ENCODE measurements around the gene SLC2A14. TPM values are rescaled to one million over a fixed set of nuclear protein-coding genes. Genes with fewer than 3 reads are reported as not detected.

Gene SLC2A14
- total and polyA plus RNA-seq, 2 experiments from 2014 or later, result 6.1 to 6.6 TPM

DNA sequence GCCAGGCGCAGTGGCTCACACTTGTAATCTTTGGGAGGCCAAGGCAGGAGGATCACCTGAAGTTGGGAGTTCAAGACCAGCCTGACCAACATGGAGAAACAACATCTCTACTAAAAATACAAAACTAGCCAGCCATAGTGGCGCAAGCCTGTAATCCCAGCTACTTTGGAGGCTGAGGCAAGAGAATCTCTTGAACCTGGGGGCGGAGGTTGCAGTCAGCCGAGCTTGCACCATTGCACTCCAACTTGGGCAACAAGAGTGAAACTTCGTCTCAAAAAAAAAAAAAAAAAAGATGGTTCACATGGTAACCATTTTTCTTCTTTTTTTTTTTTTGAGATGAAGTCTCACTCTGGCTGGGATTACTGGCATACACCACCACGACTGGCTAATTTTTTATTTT lies 35.3 kb downstream of the SLC2A14 start:
- no peaks in the 10 kb centered on the region for H3K4me1 ChIP-seq (ENCODE audit: insufficient read depth)
- H3K27ac ChIP-seq, result no peak overlapping the region
- no peaks in the 10 kb centered on the region for H4K20me1 ChIP-seq (ENCODE audit: insufficient read depth, poor library complexity, severe bottlenecking)
- H3K79me2 ChIP-seq, result no peaks in the 10 kb centered on the region
- no peak overlapping the region for H3K4me2 ChIP-seq
- no peak for DNase-seq (ENCODE audit: low spot score)
- H3K9me3 ChIP-seq (ENCODE audit: low read depth), result no peaks in the 10 kb centered on the region
- H3K36me3 ChIP-seq (replicated peaks; ENCODE audit: insufficient read depth, low read depth), result no peaks in the 10 kb centered on the region
- H2AFZ ChIP-seq, result no peak overlapping the region
- 83% methylated on average over 6 of the region's 6 CpGs for WGBS (ENCODE audit: low lambda C conversion rate, missing lambda C conversion rate)
- no peaks in the 10 kb centered on the region for H3K9me2 ChIP-seq (replicated peaks; ENCODE audit: insufficient read depth)
- H3K27me3 ChIP-seq, result no peaks in the 10 kb centered on the region
- TF ChIP-seq EZH2 (IDR thresholded peaks at IDR 0.05; ENCODE audit: borderline replicate concordance) (no peak), EZH2phosphoT487 (IDR thresholded peaks at IDR 0.05; ENCODE audit: low read depth, severe bottlenecking, unreplicated experiment) (no peak)
- TF ChIP-seq, protein P1, sequence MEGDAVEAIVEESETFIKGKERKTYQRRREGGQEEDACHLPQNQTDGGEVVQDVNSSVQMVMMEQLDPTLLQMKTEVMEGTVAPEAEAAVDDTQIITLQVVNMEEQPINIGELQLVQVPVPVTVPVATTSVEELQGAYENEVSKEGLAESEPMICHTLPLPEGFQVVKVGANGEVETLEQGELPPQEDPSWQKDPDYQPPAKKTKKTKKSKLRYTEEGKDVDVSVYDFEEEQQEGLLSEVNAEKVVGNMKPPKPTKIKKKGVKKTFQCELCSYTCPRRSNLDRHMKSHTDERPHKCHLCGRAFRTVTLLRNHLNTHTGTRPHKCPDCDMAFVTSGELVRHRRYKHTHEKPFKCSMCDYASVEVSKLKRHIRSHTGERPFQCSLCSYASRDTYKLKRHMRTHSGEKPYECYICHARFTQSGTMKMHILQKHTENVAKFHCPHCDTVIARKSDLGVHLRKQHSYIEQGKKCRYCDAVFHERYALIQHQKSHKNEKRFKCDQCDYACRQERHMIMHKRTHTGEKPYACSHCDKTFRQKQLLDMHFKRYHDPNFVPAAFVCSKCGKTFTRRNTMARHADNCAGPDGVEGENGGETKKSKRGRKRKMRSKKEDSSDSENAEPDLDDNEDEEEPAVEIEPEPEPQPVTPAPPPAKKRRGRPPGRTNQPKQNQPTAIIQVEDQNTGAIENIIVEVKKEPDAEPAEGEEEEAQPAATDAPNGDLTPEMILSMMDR (IDR thresholded peaks at IDR 0.05; ENCODE audit: poor library complexity), result no peak
- H3K4me3 ChIP-seq, result no peak overlapping the region

DNA sequence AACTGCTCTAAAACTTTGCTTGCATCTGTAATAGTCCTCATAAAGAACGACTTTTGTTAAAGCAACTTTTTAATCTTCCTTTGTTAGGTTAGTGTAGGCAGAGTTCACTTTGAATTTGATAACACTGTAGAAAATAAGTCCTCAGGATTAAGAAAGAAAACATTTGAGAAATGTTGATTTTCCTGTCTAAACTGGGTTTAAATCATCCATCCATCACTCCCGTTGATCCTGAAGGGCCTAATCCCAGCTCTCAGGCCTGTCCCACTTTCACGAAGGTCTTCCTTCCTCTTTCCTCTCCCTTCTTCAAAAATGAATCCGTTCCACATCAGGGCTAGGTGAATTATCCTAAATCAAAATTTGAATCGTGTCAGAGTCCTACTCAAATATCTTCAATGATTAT lies 36.9 kb downstream of the SLC2A14 start:
- no peak for DNase-seq (ENCODE audit: low spot score)
- TF ChIP-seq EZH2 (IDR thresholded peaks at IDR 0.05; ENCODE audit: borderline replicate concordance) (no peak), EZH2phosphoT487 (IDR thresholded peaks at IDR 0.05; ENCODE audit: low read depth, severe bottlenecking, unreplicated experiment) (no peak)
- TF ChIP-seq, protein P1 (IDR thresholded peaks at IDR 0.05; ENCODE audit: poor library complexity), result no peak
- no peak overlapping the region for H3K27ac ChIP-seq

GRCh38 chr12:7835116-7835515 lies 37.6 kb downstream of the SLC2A14 start:
- no peak for TF ChIP-seq EZH2phosphoT487 (IDR thresholded peaks at IDR 0.05; ENCODE audit: low read depth, severe bottlenecking, unreplicated experiment)
- TF ChIP-seq, protein P1 (IDR thresholded peaks at IDR 0.05; ENCODE audit: poor library complexity), result no peak
- no peak for TF ChIP-seq EZH2 (IDR thresholded peaks at IDR 0.05; ENCODE audit: borderline replicate concordance)
- Histone ChIP-seq H3K4me1 (ENCODE audit: insufficient read depth) (no peaks in the 10 kb centered on the region), H3K4me2 (no peak overlapping the region), H3K9me3 (ENCODE audit: low read depth) (no peaks in the 10 kb centered on the region), H3K9me2 (replicated peaks; ENCODE audit: insufficient read depth) (no peaks in the 10 kb centered on the region), H3K27ac (no peak overlapping the region), H2AFZ (no peak overlapping the region), H3K36me3 (replicated peaks; ENCODE audit: insufficient read depth, low read depth) (no peaks in the 10 kb centered on the region), H3K27me3 (no peaks in the 10 kb centered on the region), H3K4me3 (no peak overlapping the region), H3K79me2 (no peaks in the 10 kb centered on the region), H4K20me1 (ENCODE audit: insufficient read depth, poor library complexity, severe bottlenecking) (no peaks in the 10 kb centered on the region)
- WGBS (ENCODE audit: low lambda C conversion rate, missing lambda C conversion rate), result 74% methylated on average over 9 of the region's 9 CpGs
- DNase-seq (ENCODE audit: low spot score), result no peak

More for the DNA sequence above, 36.9 kb downstream of the SLC2A14 start:
- Histone ChIP-seq H3K9me2 (replicated peaks; ENCODE audit: insufficient read depth) (no peaks in the 10 kb centered on the region), H3K36me3 (replicated peaks; ENCODE audit: insufficient read depth, low read depth) (no peaks in the 10 kb centered on the region), H2AFZ (no peak overlapping the region), H3K4me2 (no peak overlapping the region), H4K20me1 (ENCODE audit: insufficient read depth, poor library complexity, severe bottlenecking) (no peaks in the 10 kb centered on the region), H3K4me3 (no peak overlapping the region), H3K9me3 (ENCODE audit: low read depth) (no peaks in the 10 kb centered on the region), H3K79me2 (no peaks in the 10 kb centered on the region), H3K27me3 (no peaks in the 10 kb centered on the region), H3K4me1 (ENCODE audit: insufficient read depth) (no peaks in the 10 kb centered on the region)
- 37% methylated on average over 5 of the region's 5 CpGs for WGBS (ENCODE audit: low lambda C conversion rate, missing lambda C conversion rate)

- Histone ChIP-seq H2AFZ (no peak overlapping the region), H3K27ac (no peak overlapping the region), H4K20me1 (ENCODE audit: insufficient read depth, poor library complexity, severe bottlenecking) (no peaks in the 10 kb centered on the region), H3K36me3 (replicated peaks; ENCODE audit: insufficient read depth, low read depth) (no peaks in the 10 kb centered on the region), H3K9me2 (replicated peaks; ENCODE audit: insufficient read depth) (no peaks in the 10 kb centered on the region), H3K27me3 (no peaks in the 10 kb centered on the region), H3K9me3 (ENCODE audit: low read depth) (no peaks in the 10 kb centered on the region), H3K4me2 (no peak overlapping the region), H3K4me1 (ENCODE audit: insufficient read depth) (no peaks in the 10 kb centered on the region), H3K79me2 (no peaks in the 10 kb centered on the region), H3K4me3 (no peak overlapping the region)
- no peak for TF ChIP-seq EZH2 (IDR thresholded peaks at IDR 0.05; ENCODE audit: borderline replicate concordance)
- WGBS (ENCODE audit: low lambda C conversion rate, missing lambda C conversion rate), result 42% methylated on average over 1 of the region's 1 CpG
- DNase-seq (ENCODE audit: low spot score), result peak; percentile 10
Observed at GRCh38 chr12:7834701-7835100, 38.0 kb downstream of the SLC2A14 start.

All from hepatocyte (in vitro differentiated cells).